PFSK-1 (cell line): Measurements from ENCODE around the gene NRP1.

Source experiments
- FOXP2 ChIP-seq: optimal IDR thresholded peaks from 2 replicates; pipeline ENCODE3; 2011; ENCODE audit warnings: borderline replicate concordance, control low read depth, inconsistent platforms; ENCODE audit not compliant: insufficient read depth; ENCODE audit errors: extremely low read length, extremely low read depth
- POLR2AphosphoS5 ChIP-seq: IDR thresholded peaks from 2 replicates; pipeline ENCODE4 v1.6.1; 2012; ENCODE audit warnings: low read depth, mild to moderate bottlenecking, control low read depth, low read length, moderate library complexity
- REST ChIP-seq, 2 experiments: IDR thresholded peaks; 2 replicates each; pipeline versions ENCODE4 v1.6.1 to v1.8.0; 2011 to 2012; ENCODE audit warnings: low read depth in 2 of 2, low read length in 2 of 2, control low read depth in 1 of 2, inconsistent platforms in 1 of 2, mild to moderate bottlenecking in 1 of 2, moderate library complexity in 1 of 2; ENCODE audit not compliant: insufficient read depth in 1 of 2
- SIN3A ChIP-seq: IDR thresholded peaks from 2 replicates; pipeline ENCODE4 v1.6.1; 2012; ENCODE audit warnings: mild to moderate bottlenecking, low read length, moderate library complexity, borderline replicate concordance; ENCODE audit not compliant: insufficient read depth
- TAF1 ChIP-seq: IDR thresholded peaks from 2 replicates; pipeline ENCODE4 v1.6.1; 2012; ENCODE audit warnings: low read length, control low read depth, borderline replicate concordance; ENCODE audit not compliant: insufficient read depth

NRP1 gene

GRCh38 chr10:33193057-33193700, 141.3 kb downstream of the NRP1 start:
- TF ChIP-seq SIN3A (no peak), REST (IDR thresholded peaks at IDR 0.05; ENCODE audit: insufficient read depth in 1 of 2, low read depth in 2 of 2, low read length in 2 of 2) (no peak), FOXP2 (no peak), POLR2AphosphoS5 (no peak), TAF1 (no peak)

GRCh38 chr10:33192190-33192589, 142.3 kb downstream of the NRP1 start:
- TF ChIP-seq SIN3A, result no peak
- TF ChIP-seq TAF1, result no peak
- no peak for TF ChIP-seq REST (IDR thresholded peaks at IDR 0.05; ENCODE audit: insufficient read depth in 1 of 2, low read depth in 2 of 2, low read length in 2 of 2)
- TF ChIP-seq FOXP2, result no peak
- no peak for TF ChIP-seq POLR2AphosphoS5

- TF ChIP-seq REST (IDR thresholded peaks at IDR 0.05; ENCODE audit: insufficient read depth in 1 of 2, low read depth in 2 of 2, low read length in 2 of 2) (no peak), TAF1 (no peak), POLR2AphosphoS5 (no peak)
Measured at GRCh38 chr10:33190406-33190805, 144.1 kb downstream of the NRP1 start.

GRCh38 chr10:33189808-33190207, 144.7 kb downstream of the NRP1 start:
- no peak for TF ChIP-seq TAF1
- TF ChIP-seq FOXP2, result no peak
- no peak for TF ChIP-seq SIN3A

GRCh38 chr10:33189363-33189762, 145.1 kb downstream of the NRP1 start:
- TF ChIP-seq TAF1, result no peak
- TF ChIP-seq FOXP2, result no peak
- TF ChIP-seq REST (IDR thresholded peaks at IDR 0.05; ENCODE audit: insufficient read depth in 1 of 2, low read depth in 2 of 2, low read length in 2 of 2), result no peak
- TF ChIP-seq POLR2AphosphoS5, result no peak
- no peak for TF ChIP-seq SIN3A
